ENCODE results near the gene MAP4K1.

DNA sequence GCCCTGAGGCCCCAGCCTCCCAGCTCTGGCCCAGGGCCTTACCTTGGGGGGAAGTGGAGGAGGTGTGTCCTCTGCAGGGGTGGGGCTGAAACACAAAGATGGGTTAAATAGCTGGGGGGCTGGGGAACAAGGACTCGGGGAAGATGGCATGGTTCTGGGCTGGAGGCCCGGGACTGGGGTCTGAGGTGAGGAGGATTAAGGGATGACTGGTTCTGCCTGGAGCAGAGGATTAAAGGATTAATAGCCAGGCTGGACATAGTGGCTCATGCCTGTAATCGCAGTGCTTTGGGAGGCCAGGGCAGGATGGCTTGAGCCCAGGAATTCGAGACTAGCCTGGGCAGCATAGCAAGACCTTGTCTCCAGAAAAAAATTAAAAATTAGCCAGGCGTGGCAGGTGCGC lies 11.6 kb downstream of the MAP4K1 start:
- TF ChIP-seq EGR1 (IDR thresholded peaks at IDR 0.05), result no peak
- no peak for TF ChIP-seq NFIC (IDR thresholded peaks at IDR 0.05)
- TF ChIP-seq ZBTB7A (IDR thresholded peaks at IDR 0.05; ENCODE audit: low read depth), result no peak
- TF ChIP-seq, protein P1, sequence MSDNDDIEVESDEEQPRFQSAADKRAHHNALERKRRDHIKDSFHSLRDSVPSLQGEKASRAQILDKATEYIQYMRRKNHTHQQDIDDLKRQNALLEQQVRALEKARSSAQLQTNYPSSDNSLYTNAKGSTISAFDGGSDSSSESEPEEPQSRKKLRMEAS (IDR thresholded peaks at IDR 0.05), result no peak
- no peak for TF ChIP-seq RAD21 (IDR thresholded peaks at IDR 0.05; ENCODE audit: low read depth)
- TF ChIP-seq YY1 (IDR thresholded peaks at IDR 0.05; ENCODE audit: low read depth), result no peak
- TF ChIP-seq FOXM1 (IDR thresholded peaks at IDR 0.05; ENCODE audit: borderline replicate concordance, low read depth), result no peak
